ENCODE data around the gene ASF1A. TPM values are rescaled to one million over a fixed set of nuclear protein-coding genes. Genes with fewer than 3 reads are reported as not detected.

ASF1A gene
- total RNA-seq, 1 donor from 2014 or later, result 6.8 TPM

DNA sequence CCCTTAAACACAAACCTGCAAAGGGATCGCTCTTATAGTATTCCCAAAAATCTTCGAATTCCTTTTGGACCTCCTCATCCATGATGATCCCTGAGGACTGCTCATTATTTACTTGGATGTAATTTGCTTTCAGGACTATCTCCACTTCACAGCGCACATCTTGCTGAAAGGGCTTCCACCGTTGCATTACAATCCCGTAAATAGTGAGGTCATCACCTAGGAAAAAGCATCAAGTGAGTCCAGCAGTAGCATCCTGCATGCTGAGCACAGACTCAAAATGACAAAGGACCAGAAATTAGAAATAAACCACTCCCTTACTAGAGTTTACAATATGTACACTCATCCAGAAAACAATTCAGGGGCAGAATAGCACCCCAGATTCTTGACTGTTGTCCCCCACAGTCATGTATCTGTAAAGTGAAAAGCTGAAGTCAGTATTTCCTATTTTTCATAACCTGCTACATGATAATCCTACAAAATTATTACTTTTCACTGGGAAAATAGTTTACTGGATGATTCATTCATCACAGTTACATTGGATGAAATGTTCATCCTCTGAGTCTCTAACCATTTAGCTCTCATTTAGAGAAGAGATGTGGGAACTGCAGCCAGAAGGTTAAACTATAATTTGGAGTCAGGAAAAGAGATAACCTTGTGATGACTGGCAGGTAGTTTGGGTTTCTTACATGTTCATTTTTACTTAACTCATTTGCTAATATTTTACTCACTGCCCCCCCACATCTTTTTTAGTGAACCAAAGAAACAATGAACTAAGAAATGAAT is 23.8 kb downstream of the ASF1A start:
- Histone ChIP-seq H3K4me3 (no peak overlapping the region), H3K4me1 (no peaks in the 10 kb centered on the region), H3K36me3 (peaks cover 43 to 78% of the 10 kb centered on the region in 2 donors), H3K27me3 (no peaks in the 10 kb centered on the region), H3K27ac (no peak overlapping the region), H3K9me3 (no peaks in the 10 kb centered on the region)
- DNase-seq (ENCODE audit: low spot score in 2 of 2), result no peak
- intact Hi-C loops (cut with DNase I), result no loop called here
- TF ChIP-seq, protein P1, sequence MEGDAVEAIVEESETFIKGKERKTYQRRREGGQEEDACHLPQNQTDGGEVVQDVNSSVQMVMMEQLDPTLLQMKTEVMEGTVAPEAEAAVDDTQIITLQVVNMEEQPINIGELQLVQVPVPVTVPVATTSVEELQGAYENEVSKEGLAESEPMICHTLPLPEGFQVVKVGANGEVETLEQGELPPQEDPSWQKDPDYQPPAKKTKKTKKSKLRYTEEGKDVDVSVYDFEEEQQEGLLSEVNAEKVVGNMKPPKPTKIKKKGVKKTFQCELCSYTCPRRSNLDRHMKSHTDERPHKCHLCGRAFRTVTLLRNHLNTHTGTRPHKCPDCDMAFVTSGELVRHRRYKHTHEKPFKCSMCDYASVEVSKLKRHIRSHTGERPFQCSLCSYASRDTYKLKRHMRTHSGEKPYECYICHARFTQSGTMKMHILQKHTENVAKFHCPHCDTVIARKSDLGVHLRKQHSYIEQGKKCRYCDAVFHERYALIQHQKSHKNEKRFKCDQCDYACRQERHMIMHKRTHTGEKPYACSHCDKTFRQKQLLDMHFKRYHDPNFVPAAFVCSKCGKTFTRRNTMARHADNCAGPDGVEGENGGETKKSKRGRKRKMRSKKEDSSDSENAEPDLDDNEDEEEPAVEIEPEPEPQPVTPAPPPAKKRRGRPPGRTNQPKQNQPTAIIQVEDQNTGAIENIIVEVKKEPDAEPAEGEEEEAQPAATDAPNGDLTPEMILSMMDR (IDR thresholded peaks at IDR 0.05), result no peak

DNA sequence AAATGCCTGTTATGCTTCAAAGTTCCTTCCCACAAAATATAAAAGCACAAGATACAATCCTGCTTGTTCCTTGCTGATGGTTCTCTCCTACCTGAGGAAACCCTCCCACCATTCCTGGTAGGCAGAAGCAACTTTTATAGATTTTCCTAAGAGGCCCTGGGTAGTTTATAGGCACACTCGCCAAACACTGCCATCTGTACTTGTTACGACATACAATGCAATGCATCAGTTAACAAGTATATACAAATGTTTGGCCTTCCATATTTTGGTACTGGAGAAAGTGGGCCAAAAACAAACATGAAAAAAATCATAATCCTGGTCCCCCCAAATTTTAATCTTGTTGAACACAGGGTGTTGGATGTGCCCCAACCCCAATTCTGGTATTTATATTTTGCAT is 24.4 kb downstream of the ASF1A start:
- Histone ChIP-seq H3K4me1 (no peaks in the 10 kb centered on the region), H3K9me3 (no peaks in the 10 kb centered on the region), H3K27ac (no peak overlapping the region), H3K4me3 (no peak overlapping the region), H3K36me3 (peaks cover 47 to 78% of the 10 kb centered on the region in 2 donors), H3K27me3 (no peaks in the 10 kb centered on the region)
- intact Hi-C loops (cut with DNase I), result no loop called here
- no peak for DNase-seq (ENCODE audit: low spot score in 2 of 2)
- TF ChIP-seq, protein P1 (IDR thresholded peaks at IDR 0.05), result no peak

DNA sequence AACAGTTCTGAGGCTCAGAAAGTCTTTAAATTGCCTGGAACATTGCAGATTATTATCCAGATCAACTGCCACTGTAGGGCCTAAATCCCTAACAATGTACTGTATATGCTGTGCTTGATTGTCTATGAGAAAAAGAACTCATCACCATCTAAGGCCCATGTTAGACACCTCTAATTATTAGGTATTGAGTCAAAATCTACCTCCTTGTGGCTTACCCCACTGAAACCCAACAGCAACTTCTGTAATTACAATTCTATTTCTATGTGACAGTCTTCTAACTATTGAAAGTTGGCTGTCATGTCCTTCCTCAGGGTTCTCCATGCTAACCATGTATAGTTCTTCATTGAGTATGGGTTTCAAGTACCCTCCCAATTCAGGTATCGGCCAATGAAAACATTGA is 27.1 kb downstream of the ASF1A start:
- H3K4me1 ChIP-seq, result no peaks in the 10 kb centered on the region
- H3K36me3 ChIP-seq, result peaks cover 45 to 66% of the 10 kb centered on the region in 2 donors
- intact Hi-C loops (cut with DNase I), result no loop called here
- no peak for DNase-seq (ENCODE audit: low spot score in 2 of 2)
- H3K27ac ChIP-seq, result no peak overlapping the region
- no peaks in the 10 kb centered on the region for H3K9me3 ChIP-seq
- no peak overlapping the region for H3K4me3 ChIP-seq
- no peaks in the 10 kb centered on the region for H3K27me3 ChIP-seq
- TF ChIP-seq, protein P1 (IDR thresholded peaks at IDR 0.05), result no peak

DNA sequence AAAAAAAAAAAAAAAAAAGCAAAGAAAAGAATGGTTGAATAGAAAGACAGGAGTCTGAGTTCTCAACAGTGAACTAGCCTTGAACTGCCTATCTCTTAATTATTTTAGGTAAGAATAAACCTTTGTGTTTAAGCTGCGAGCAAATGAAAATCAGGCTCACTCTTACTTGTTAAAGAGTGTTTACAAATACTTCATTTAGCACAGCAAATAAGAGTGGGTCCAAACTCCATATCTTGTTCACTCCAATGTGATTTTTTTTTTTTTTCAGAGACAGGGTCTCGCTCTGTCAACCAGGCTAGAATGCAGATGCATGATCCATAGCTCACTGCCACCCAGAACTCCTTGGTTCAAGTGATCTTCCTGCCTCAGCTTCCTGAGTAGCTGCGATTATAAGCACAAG is 29.1 kb downstream of the ASF1A start:
- no peaks in the 10 kb centered on the region for H3K9me3 ChIP-seq
- DNase-seq (ENCODE audit: low spot score in 2 of 2), result no peak
- intact Hi-C loops (cut with DNase I), result no loop called here
- H3K36me3 ChIP-seq, result peaks cover 36 to 53% of the 10 kb centered on the region in 2 donors
- H3K27me3 ChIP-seq, result no peaks in the 10 kb centered on the region
- TF ChIP-seq, protein P1 (IDR thresholded peaks at IDR 0.05), result no peak
- no peaks in the 10 kb centered on the region for H3K4me1 ChIP-seq
- no peak overlapping the region for H3K4me3 ChIP-seq
- H3K27ac ChIP-seq, result no peak overlapping the region

DNA sequence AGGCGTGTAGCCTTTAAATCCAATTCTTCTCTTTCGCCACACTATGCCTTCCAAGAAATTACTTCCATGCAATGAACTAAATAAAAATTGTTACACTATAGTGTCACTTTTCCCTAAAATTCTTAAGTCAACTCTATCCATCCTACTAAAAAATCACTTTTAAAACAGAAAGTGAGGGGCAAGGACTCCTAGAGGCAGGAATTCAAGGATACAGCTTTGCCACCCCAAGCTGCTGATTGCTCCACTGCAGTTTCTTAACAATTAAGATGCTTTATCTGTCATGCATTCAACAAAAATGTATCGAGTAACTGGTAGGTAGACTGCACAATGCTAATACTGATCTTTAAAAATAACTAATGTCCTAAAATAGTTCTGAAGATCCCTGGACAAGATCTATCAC is 36.7 kb downstream of the ASF1A start:
- Histone ChIP-seq H3K9me3 (no peaks in the 10 kb centered on the region), H3K27me3 (no peaks in the 10 kb centered on the region), H3K36me3 (peaks cover 0 to 20% of the 10 kb centered on the region in 2 donors), H3K4me3 (no peak overlapping the region), H3K27ac (no peak overlapping the region), H3K4me1 (peaks cover 0 to under 1% of the 10 kb centered on the region in 2 donors)
- TF ChIP-seq, protein P1 (IDR thresholded peaks at IDR 0.05), result no peak
- intact Hi-C loops (cut with DNase I), result loop anchor here (10.0 kb wide), 1 partner anchor 424 kb away; no protein-coding TSS in a partner anchor
- no peak for DNase-seq (ENCODE audit: low spot score in 2 of 2)
